Dermis microvascular lymphatic vessel endothelial cell (primary cell): ENCODE results near the gene LACC1. TPM values are rescaled to one million over a fixed set of nuclear protein-coding genes. Genes with fewer than 3 reads are reported as not detected.
A peak's percentile ranks its signal among the peaks of the same experiment; 100 is the strongest.

Experiments used
- DNase-seq, 2 donors: peaks; one replicate each; pipeline versions ENCODE4 v3.0.0 to v3.0.0-alpha.2; 2010; ENCODE audit warnings: low read depth in 2 of 2
- total RNA-seq: library from RNA; depleted of rRNA; stranded (reverse); fragments of >200 nt; gene quantifications from 2 replicates; pipeline ENCODE4 v1.2.1, GENCODE V29; 2014

The LACC1 gene
- 5.8 and 12.0 TPM in 2 replicates for total RNA-seq

DNA sequence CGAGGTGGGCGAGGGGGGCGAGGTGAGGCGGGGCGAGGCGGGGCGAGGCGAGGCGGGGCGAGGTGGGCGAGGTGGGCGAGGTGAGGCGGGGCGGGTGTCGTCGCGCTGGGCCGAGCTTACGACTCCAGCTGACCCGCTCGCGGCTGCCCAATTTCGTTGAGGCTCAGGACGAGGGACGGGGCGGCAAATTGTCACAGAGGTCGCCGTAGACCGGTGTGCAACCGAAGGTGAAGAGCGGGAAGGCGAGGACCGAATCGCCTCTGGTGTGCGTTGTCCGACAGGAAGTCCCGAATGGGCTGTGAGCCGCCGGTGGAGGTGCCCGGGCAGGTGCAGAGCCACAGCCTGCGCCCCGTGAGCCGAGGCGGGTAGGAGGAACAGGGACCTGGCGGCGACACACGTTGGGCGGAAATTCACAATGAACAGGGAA lies at the start of gene LACC1:
Gene LACC1, plus strand, starts transcription at position 150 of the 427 bp plus-strand sequence. CDS start 1,082 bp downstream, outside the sequence.
- no peak for DNase-seq

- DNase-seq, result no peak
These were observed 49.2 kb upstream of the LACC1 start for GRCh38 chr13:43830497-43830881.

DNA sequence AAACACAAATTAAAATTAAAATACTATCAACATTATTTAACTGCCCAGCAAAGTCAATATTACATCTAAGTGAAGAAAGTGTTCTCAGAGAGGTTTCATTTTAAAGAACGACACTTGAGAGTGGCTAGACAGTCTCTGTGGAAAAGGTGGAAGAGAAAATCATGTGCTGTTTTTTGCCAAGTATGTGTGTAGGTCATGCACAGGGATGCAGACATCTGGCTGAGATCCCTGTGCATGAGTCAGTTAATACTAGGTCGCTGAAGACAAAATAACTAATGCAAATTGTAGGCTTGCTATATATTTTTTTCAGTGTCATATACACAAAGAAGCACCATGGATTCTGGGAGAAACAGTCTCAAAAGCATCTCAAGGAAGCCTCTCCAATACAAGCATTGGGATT lies 48.6 kb upstream of the LACC1 start:
- DNase-seq, result no peak

DNA sequence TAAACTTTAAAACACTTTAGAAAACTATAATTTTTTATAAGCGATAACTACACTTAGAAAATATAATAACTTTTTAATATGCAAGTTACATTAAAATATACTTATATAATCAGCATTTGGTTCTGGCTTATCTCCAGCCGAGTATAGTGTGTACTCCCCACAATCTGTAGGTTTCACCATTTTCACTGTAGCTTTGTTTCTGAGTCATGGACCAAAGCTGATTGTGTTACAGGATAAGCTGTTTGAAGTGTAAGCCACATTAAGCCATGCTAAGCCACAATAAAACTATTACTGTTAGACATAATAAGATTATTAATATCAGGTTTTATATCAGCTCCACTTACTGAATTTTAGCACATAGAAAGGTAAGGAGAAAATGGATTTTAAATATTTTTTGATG lies 44.0 kb upstream of the LACC1 start:
- DNase-seq, result no peak

DNA sequence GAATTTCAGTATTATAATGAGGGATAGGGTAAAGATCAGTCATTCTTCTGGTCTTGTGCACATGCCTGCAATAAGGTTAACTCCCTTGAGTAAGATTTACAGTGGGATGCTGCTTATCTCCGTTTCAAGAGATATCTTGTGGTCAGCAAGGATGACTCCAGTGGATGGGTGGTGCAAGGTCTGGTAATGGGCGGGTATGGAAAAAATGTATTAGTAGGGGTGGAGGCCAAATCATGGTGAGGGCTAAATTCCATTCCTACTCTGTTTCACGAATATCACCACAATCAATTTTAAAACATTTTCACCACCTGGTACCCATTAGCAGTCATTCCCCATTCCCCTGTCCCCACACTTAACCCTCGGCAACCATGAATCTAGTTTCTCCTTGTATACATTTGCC lies 40.8 kb upstream of the LACC1 start:
- no peak for DNase-seq

- no peak for DNase-seq
These were observed 33.1 kb upstream of the LACC1 start for GRCh38 chr13:43846496-43847158.

- DNase-seq, result peak; percentile 10 to 73
These were observed 31.6 kb upstream of the LACC1 start for GRCh38 chr13:43848001-43848649.

DNA sequence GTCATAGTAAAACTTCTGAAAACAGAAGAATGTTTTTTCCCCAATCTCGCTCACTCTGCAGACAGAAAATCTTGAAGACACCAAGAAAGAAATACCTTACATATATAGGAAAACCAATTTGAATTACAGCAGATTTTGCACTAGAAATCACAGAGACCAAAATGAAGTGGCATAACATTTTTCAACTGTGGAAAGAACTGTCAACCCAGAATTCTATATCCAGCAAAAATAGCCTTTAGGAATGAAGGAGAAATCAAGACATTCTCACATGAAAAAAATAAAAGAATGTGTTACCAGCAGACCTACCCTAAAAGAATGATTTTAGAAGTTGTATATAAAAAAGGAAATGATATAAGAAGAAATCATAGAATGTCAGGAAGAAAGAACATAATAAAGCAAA lies 28.8 kb upstream of the LACC1 start:
- DNase-seq, result peak in 1 of 2 donors; percentile 7

GRCh38 chr13:43852923-43853404 lies 26.7 kb upstream of the LACC1 start:
- DNase-seq, result no peak

GRCh38 chr13:43861863-43862262 lies 17.8 kb upstream of the LACC1 start:
- DNase-seq, result peak in 1 of 2 donors; percentile 70

GRCh38 chr13:43864921-43865320 lies 14.8 kb upstream of the LACC1 start:
- DNase-seq, result no peak

DNA sequence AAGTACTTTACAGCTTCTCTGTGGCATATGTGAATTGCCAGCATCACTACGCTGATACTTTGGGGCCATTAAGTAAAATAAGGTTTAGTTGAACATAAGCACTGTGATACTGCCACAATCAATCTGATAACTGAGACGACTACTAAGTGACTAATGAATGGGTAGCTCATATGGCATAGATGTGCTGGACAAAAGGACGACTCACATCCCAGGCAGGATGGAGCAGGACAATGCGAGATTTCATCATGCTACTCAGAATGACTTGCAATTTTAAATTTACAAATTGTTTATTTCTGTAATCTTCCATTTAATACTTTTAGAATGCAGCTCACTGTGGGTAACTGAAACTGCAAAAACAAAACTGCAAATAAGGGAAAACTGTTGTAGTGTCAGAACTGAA lies 13.8 kb upstream of the LACC1 start:
- DNase-seq, result peak in 1 of 2 donors; percentile 59

DNA sequence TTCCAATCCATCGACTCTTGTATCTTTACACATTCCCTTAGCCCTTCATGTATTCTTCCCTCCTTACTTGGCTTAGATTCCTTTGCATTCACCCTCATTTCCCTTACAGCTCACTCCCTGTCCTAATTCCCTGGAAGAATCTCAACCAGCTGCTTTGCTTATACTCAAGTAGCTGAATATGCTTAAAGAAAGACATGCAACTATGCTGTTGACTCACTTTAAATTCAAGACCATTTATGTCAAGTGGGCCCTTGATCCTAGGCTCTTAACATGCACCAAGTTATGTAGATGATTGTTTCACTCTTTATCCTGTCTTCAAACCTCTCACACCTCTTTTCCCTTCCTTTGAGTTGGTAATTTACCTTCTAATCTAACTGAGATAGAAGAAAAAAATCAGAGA lies 7.5 kb upstream of the LACC1 start:
- DNase-seq, result no peak

DNA sequence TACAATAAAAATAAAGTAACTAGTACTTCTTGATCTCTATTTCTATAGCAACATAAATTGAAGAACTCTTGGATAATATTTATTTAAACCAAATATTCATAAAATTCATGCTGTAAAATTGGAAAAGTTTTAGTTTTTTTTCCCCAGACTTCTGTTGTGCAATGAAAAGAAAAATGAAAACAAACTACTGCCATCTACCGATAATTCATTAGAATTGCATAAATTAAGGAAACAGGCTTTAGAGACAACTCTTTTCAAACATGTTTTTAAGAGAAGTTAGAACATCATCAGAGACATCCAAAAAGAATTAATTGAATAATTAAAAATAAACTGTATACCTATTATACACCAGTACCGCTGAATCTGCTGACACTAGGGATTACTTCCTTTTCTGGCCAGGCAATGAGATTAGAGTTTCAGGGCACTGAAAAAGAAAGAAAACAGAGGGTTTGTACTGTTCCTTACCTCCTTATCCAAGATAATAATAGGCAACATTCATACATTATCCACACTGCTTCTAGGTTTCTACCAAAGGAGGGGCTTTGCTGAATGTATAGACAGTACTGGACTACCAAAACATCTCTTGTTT lies 5.1 kb upstream of the LACC1 start:
- DNase-seq, result peak in 1 of 2 donors; percentile 42

DNA sequence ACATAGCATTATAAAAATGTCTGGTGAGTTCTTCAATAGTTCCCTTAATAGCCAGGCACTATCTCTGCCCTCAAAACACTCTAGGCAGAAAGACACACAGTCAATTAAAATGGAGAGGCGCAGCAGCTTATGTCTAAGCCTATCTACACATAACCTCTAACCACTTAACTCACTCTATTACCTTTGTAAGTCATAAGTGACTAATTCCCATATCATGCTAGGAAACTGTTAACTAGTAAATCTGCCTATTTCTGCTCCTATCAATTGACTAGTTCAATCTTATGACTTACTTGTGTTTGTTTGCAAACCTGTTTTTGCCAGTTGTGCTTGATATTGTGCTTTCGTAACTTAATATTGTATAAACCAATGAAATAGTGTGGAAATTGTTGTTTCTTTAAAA lies 3.3 kb upstream of the LACC1 start:
- DNase-seq, result no peak

GRCh38 chr13:43877326-43877725 lies 2.4 kb upstream of the LACC1 start:
- DNase-seq, result no peak

- DNase-seq, result no peak
These were observed 1.9 kb upstream of the LACC1 start for GRCh38 chr13:43877766-43878165.

- DNase-seq, result peak; percentile 67 to 89
These were observed 581 bp upstream of the LACC1 start, which contains the start of gene CCDC122 for GRCh38 chr13:43878892-43879754. CCDC122 (minus strand) TSS chr13:43879740; CDS start chr13:43869376, 10,364 bp downstream.

DNA sequence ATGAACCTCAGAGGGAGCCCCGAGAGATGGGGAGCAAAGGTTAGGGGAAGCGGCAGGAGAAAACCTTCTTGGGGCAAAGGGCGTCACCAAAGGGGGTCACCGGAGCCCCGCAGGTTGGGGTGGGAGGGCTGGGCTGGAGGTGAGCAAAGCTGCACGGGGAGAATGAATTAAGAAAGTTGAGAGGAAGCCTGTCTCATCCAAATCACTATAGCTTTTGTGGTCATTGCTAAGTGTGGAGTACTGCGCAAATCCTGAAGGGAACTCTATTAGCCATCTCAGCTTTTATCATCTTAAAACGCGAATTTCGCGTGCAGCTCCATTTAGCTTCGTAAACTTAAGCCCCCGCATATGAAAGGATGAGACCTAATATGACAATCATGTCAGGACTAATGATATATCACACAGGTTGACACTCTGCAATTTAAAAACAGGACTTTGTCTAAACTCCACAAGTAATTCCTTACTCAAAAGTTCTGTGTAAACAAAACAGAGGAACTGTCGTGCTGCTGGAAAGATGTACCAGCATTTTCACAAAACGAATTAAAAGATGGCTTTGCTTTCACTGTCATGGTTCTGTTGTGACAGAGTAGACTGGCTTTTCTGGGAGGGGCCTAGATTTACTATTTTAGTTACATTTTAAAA lies 631 bp downstream of the LACC1 start:
- DNase-seq, result peak in 1 of 2 donors; percentile 4

- DNase-seq, result no peak
These were observed 1.2 kb downstream of the LACC1 start for GRCh38 chr13:43880926-43881325.

DNA sequence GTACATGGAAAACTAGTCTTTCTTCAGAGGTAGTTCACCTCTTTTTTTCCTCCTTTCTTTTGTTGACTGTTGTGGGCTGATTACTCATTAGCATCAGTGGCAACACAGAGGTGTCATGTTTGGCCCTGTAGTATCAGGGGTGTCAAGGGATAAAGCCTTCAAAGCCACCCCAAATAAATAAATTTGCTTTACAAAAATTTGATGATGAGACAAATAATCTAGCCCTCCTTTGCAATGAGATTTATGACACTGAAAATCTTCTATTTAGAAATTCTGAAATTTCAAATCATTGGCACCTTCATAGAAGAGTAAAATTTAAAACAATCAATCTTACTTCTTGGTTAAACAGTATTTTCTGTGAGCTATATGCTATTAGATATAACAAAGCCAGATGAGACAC lies 1.9 kb downstream of the LACC1 start:
- DNase-seq, result no peak
